Left lung (tissue), 10 donors: ENCODE results near the gene ALDOA. TPM values are rescaled to one million over a fixed set of nuclear protein-coding genes. Genes with fewer than 3 reads are reported as not detected.

ENCODE experiments used
- ATAC-seq: fragments of 200-7000 bp; cut with Tn5 transposase; one replicate; pipeline ENCODE4 v1.9.1; 2020; ENCODE audit warnings: moderate library complexity
- DNase-seq, 4 donors: peaks; one replicate each; pipeline ENCODE4 v3.0.0-alpha.2; 2013 to 2020
- H3K27ac ChIP-seq, 2 donors: fragments of 200-600 bp; sonication (generic) in 1 of 2; one replicate each; pipeline versions ENCODE4 v1.5.0 to v1.8.0; 2020 to 2021
- H3K27me3 ChIP-seq, 2 donors: fragments of 200-600 bp; sonication (generic) in 1 of 2; one replicate each; pipeline versions ENCODE4 v1.5.0 to v1.8.0; 2020 to 2021
- H3K36me3 ChIP-seq, 2 donors: fragments of 200-600 bp; sonication (generic) in 1 of 2; one replicate each; pipeline versions ENCODE4 v1.5.0 to v1.8.0; 2020 to 2021
- H3K4me1 ChIP-seq, 2 donors: fragments of 200-600 bp; one replicate each; pipeline ENCODE4 v1.8.0; 2021
- H3K4me3 ChIP-seq, 2 donors: fragments of 200-600 bp; sonication (generic) in 1 of 2; one replicate each; pipeline versions ENCODE4 v1.5.0 to v1.8.0; 2020 to 2021; ENCODE audit warnings: mild to moderate bottlenecking in 1 of 2
- H3K9me3 ChIP-seq, 2 donors: fragments of 200-600 bp; sonication (generic) in 1 of 2; one replicate each; pipeline versions ENCODE4 v1.5.0 to v1.8.0; 2020 to 2021
- intact Hi-C, 2 donors: fragments of 100-400 bp; cut with DNase I; formaldehyde crosslinking; loops; one replicate each; pipeline versions ENCODE4 v1.11.2 to v1.14.2; 2022
- polyA plus RNA-seq, 6 donors: library from polyadenylated mRNA; unstranded; fragments of 120-200 nt; gene quantifications; one replicate each; pipeline ENCODE4 v1.2.1, GENCODE V29; 2013; ENCODE audit not compliant: insufficient read length in 6 of 6
- total RNA-seq, 2 donors: library from RNA; stranded (reverse); fragmentation: NEBNext Ultra II Directional; extraction: Animal tissue kit (Norgen Biotek cat#: 25700); gene quantifications; one replicate each; pipeline ENCODE4 v1.2.1, GENCODE V29; 2021
- TF ChIP-seq, protein P1 (sequence below), 2 donors: fragments of 200-600 bp; sonication (generic) in 1 of 2; IDR thresholded peaks; one replicate each; pipeline versions ENCODE4 v1.5.0 to v1.8.0; 2021; ENCODE audit warnings: antibody characterized with exemption in 2 of 2
- donor health status: DM: no; HTN: yes; CAD: no.
- donor health status: DM: no; HTN: no; CAD: no.

ALDOA gene
- total and polyA plus RNA-seq, 8 donors, result 299 to 1,105 (median 379) TPM

DNA sequence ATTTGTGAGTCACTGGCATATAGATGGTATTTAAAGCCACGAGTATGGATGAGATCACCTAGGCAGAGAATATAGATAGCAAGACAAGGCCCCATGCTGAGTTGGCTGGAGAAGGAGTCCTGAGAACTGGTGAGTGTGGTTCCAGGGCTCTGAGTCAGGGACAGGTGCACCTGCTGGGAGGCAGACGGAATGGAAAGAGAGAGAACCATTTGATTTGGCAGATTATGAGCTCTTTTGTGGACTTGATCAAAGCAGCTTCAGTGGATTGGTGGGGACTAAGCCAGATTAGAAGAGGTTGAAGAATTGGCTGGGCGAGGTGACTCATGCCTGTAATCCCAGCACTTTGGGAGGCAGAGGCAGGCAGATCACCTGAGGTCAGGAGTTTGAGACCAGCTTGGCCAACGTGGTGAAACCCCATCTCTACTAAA lies 46.8 kb upstream of the ALDOA start:
- no peak for ATAC-seq
- intact Hi-C loops, result no loop called here
- H3K27me3 ChIP-seq, result peaks cover 0 to 3% of the 10 kb centered on the region in 2 donors
- DNase-seq, result peak in 1 of 4 donors; percentile 1
- no peaks in the 10 kb centered on the region for H3K36me3 ChIP-seq
- TF ChIP-seq, protein P1, sequence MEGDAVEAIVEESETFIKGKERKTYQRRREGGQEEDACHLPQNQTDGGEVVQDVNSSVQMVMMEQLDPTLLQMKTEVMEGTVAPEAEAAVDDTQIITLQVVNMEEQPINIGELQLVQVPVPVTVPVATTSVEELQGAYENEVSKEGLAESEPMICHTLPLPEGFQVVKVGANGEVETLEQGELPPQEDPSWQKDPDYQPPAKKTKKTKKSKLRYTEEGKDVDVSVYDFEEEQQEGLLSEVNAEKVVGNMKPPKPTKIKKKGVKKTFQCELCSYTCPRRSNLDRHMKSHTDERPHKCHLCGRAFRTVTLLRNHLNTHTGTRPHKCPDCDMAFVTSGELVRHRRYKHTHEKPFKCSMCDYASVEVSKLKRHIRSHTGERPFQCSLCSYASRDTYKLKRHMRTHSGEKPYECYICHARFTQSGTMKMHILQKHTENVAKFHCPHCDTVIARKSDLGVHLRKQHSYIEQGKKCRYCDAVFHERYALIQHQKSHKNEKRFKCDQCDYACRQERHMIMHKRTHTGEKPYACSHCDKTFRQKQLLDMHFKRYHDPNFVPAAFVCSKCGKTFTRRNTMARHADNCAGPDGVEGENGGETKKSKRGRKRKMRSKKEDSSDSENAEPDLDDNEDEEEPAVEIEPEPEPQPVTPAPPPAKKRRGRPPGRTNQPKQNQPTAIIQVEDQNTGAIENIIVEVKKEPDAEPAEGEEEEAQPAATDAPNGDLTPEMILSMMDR (IDR thresholded peaks at IDR 0.05), result no peak
- H3K27ac ChIP-seq, result no peak overlapping the region
- H3K4me1 ChIP-seq, result peaks cover 0 to 18% of the 10 kb centered on the region in 2 donors
- H3K4me3 ChIP-seq, result no peak overlapping the region
- H3K9me3 ChIP-seq, result no peaks in the 10 kb centered on the region

GRCh38 chr16:30022887-30023286 lies 42.7 kb upstream of the ALDOA start, which contains the start of gene C16orf92:
Gene C16orf92 (plus strand): TSS chr16:30023198. CDS start chr16:30023341, 143 bp downstream.
- DNase-seq, result peak in 1 of 4 donors; percentile 14
- H3K36me3 ChIP-seq, result no peaks in the 10 kb centered on the region
- TF ChIP-seq, protein P1 (IDR thresholded peaks at IDR 0.05), result no peak
- peaks cover 0 to 18% of the 10 kb centered on the region in 2 donors for H3K4me1 ChIP-seq
- no peak within 1 kb of the TSS for H3K4me3 ChIP-seq
- no peaks in the 10 kb centered on the region for H3K9me3 ChIP-seq
- ATAC-seq, result no peak
- intact Hi-C loops, result no loop called here
- peaks cover 0 to 43% of the 10 kb centered on the region in 2 donors for H3K27me3 ChIP-seq
- no peak within 1 kb of the TSS for H3K27ac ChIP-seq

DNA sequence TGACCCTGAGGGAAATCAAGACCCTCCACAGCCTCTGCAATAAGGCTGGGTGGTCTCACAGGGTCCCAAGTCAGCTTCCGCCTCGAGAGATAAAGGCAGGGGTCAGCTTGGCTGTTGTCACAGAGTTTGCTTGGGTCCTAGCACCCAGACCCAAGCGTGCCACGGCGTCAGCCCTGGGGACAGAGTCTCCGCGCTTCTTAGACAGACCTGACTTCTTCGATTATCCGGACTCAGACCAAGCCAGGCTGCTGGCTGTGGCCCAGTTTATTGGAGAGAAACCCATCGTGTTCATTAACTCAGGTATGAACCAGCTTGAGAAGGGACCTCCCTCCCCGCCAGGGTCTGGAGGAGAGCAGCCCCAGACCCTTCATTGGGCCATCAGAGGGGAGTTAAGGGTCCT lies 42.0 kb upstream of the ALDOA start:
- peaks cover 0 to 50% of the 10 kb centered on the region in 2 donors for H3K27me3 ChIP-seq
- no peak for ATAC-seq
- H3K36me3 ChIP-seq, result no peaks in the 10 kb centered on the region
- no peak overlapping the region for H3K4me3 ChIP-seq
- H3K27ac ChIP-seq, result no peak overlapping the region
- H3K9me3 ChIP-seq, result no peaks in the 10 kb centered on the region
- TF ChIP-seq, protein P1 (IDR thresholded peaks at IDR 0.05), result no peak
- peaks cover 0 to 18% of the 10 kb centered on the region in 2 donors for H3K4me1 ChIP-seq
- intact Hi-C loops, result no loop called here
- DNase-seq, result peak in 1 of 4 donors; percentile 59

DNA sequence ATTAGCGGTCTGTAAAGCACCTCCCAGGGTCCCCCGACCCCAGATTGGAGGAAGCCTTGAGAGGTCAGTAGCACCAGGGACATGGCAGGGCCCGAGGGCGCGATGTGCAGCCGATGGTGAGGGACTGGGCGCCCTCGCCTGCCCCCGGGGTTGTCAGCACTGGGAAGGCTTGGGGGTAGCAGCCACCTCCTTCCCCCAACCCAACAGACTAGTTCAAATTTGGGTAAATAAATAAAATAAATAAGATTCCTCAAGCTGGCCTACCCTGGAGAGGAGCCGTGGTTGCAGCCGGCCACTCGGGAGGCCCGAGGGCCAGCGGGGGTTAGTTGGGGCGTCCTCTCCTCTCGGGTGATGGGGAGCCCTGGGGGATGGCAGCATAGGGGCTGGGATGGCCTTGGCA lies 41.1 kb upstream of the ALDOA start:
- H3K9me3 ChIP-seq, result no peaks in the 10 kb centered on the region
- no peaks in the 10 kb centered on the region for H3K36me3 ChIP-seq
- H3K27ac ChIP-seq, result no peak overlapping the region
- H3K4me1 ChIP-seq, result peaks cover 0 to 18% of the 10 kb centered on the region in 2 donors
- ATAC-seq (no peak), DNase-seq (peak in 1 of 4 donors; percentile 47)
- TF ChIP-seq, protein P1 (IDR thresholded peaks at IDR 0.05), result no peak
- H3K27me3 ChIP-seq, result peaks cover 4 to 59% of the 10 kb centered on the region in 2 donors
- no peak overlapping the region for H3K4me3 ChIP-seq
- intact Hi-C loops, result no loop called here

DNA sequence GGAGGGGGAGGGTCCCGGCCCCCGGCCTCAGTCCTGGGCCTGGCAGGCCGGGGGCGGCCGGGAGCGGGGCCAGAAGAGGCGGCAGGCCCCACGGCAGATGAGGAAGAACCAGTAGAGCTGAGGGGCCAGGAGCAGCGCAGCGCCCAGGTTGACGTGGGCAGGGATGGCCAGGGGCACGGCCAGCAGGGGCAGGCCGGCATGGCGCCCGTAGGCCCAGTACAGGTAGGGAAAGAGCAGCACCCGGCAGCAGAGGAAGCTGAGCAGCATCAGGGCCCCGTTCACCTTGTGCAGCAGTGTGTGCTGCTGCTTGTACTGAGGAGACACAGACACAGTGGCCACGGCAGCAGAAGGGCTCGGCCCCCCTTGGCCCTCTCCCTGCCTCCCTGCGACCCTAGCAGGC lies 40.4 kb upstream of the ALDOA start:
- TF ChIP-seq, protein P1 (IDR thresholded peaks at IDR 0.05), result no peak
- intact Hi-C loops, result no loop called here
- DNase-seq (peak in 1 of 4 donors; percentile 65), ATAC-seq (no peak)
- Histone ChIP-seq H3K4me1 (peaks cover 0 to 18% of the 10 kb centered on the region in 2 donors), H3K27ac (no peak overlapping the region), H3K9me3 (no peaks in the 10 kb centered on the region), H3K4me3 (no peak overlapping the region), H3K27me3 (peaks cover 11 to 66% of the 10 kb centered on the region in 2 donors), H3K36me3 (no peaks in the 10 kb centered on the region)
